Colonic mucosa (tissue), 4 donors: ENCODE results near the gene GARIN3. TPM values are rescaled to one million over a fixed set of nuclear protein-coding genes. Genes with fewer than 3 reads are reported as not detected.

ENCODE experiments used
- DNase-seq: peaks from one replicate; pipeline ENCODE4 v3.0.0-alpha.2; 2020
- H3K27ac ChIP-seq: fragments of 200-600 bp; one replicate; pipeline ENCODE4 v1.8.0; 2021
- H3K27me3 ChIP-seq: fragments of 200-600 bp; one replicate; pipeline ENCODE4 v1.8.0; 2021
- H3K36me3 ChIP-seq: fragments of 200-600 bp; one replicate; pipeline ENCODE4 v1.8.0; 2021
- H3K4me1 ChIP-seq: fragments of 200-600 bp; one replicate; pipeline ENCODE4 v1.8.0; 2021; ENCODE audit warnings: mild to moderate bottlenecking
- H3K4me3 ChIP-seq: fragments of 200-600 bp; one replicate; pipeline ENCODE4 v1.8.0; 2021
- H3K9ac ChIP-seq, 2 donors: one replicate each; pipeline ENCODE4 v1.7.0; 2013; ENCODE audit warnings: control low read depth in 2 of 2, low read depth in 2 of 2, low read length in 2 of 2
- H3K9me3 ChIP-seq: fragments of 200-600 bp; one replicate; pipeline ENCODE4 v1.8.0; 2021
- intact Hi-C: fragments of 100-400 bp; cut with DNase I; formaldehyde crosslinking; loops from one replicate; pipeline ENCODE4 v1.14.1; 2022
- total RNA-seq, 2 donors: library from RNA; stranded (reverse); fragmentation: NEBNext Ultra II Directional in 1 of 2; extraction: Animal tissue kit (Norgen Biotek cat#: 25700) in 1 of 2; gene quantifications; one replicate each; pipeline ENCODE4 v1.2.1, GENCODE V29; 2021
- TF ChIP-seq, protein P1 (sequence below): fragments of 200-600 bp; IDR thresholded peaks from one replicate; pipeline ENCODE4 v1.8.0; 2022; ENCODE audit warnings: antibody characterized with exemption, mild to moderate bottlenecking
- donor health status: healthy.
- donor health status: DM: no; HTN: no; CAD: no.
- donor health status: DM: no; HTN: no; CAD: no.

GARIN3 gene
- total RNA-seq, 2 donors from 2014 or later: not detected

DNA sequence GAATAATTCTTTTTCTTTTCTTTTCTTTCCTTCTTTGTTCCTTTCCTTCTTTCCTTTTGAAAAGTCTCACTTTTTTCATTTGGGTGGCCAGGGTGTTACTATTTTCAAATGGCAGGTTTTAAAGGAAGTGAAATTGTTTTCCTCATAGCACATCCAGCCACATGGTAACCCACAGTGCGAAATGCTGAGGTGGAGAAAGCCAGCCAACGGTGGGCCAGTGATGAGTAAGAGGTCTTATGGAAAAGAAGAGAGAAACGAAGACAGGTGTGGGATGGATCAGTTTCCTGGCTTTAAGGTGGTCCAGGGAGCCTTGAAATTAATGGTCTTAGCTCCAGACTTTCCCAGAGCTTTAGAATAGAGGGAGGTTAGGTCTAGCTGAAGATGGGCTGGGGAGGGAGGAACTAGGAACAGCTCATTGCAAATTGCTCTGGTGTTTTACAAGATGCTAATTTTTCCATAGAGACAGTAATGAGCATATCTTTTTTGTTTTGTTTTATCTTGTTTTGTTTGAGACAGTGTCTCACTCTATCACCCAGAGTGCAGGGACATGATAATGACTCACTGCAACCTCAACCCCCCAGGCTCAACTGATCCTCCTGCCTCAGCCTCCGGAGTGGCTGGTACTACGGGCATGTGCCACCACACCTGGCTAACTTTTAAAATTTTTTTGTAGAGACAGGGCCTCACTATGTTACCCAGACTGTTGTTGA is 32.4 kb upstream of the GARIN3 start:
- Histone ChIP-seq H3K27ac (no peak overlapping the region), H3K36me3 (no peaks in the 10 kb centered on the region), H3K4me1 (no peaks in the 10 kb centered on the region), H3K27me3 (no peaks in the 10 kb centered on the region), H3K9me3 (no peaks in the 10 kb centered on the region), H3K4me3 (no peak overlapping the region), H3K9ac (no peak overlapping the region)
- TF ChIP-seq, protein P1, sequence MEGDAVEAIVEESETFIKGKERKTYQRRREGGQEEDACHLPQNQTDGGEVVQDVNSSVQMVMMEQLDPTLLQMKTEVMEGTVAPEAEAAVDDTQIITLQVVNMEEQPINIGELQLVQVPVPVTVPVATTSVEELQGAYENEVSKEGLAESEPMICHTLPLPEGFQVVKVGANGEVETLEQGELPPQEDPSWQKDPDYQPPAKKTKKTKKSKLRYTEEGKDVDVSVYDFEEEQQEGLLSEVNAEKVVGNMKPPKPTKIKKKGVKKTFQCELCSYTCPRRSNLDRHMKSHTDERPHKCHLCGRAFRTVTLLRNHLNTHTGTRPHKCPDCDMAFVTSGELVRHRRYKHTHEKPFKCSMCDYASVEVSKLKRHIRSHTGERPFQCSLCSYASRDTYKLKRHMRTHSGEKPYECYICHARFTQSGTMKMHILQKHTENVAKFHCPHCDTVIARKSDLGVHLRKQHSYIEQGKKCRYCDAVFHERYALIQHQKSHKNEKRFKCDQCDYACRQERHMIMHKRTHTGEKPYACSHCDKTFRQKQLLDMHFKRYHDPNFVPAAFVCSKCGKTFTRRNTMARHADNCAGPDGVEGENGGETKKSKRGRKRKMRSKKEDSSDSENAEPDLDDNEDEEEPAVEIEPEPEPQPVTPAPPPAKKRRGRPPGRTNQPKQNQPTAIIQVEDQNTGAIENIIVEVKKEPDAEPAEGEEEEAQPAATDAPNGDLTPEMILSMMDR: no peak
- DNase-seq: no peak
- intact Hi-C loops: no loop called here

DNA sequence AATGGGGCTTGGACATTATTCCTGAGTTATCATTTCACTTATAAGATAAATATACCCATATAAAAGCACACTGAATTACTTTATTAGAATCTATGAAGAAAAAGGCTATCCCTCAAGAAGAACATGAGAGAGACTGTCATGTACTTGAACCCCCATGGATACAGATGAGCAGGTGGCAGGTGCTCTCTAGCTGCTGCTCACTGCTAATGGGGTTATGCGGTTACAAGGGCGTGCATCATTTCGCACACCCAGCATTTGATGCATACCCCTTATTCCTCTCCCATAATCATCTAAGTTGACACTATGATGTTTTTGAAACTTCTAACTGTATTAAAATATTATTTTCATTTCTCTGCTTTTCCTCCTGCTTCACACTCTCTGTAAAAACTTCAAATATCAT is 31.0 kb upstream of the GARIN3 start:
- Histone ChIP-seq H3K36me3 (no peaks in the 10 kb centered on the region), H3K9me3 (no peaks in the 10 kb centered on the region), H3K4me3 (no peak overlapping the region), H3K9ac (no peak overlapping the region), H3K27me3 (no peaks in the 10 kb centered on the region), H3K4me1 (no peaks in the 10 kb centered on the region), H3K27ac (no peak overlapping the region)
- TF ChIP-seq, protein P1: no peak
- DNase-seq: no peak
- intact Hi-C loops: no loop called here

DNA sequence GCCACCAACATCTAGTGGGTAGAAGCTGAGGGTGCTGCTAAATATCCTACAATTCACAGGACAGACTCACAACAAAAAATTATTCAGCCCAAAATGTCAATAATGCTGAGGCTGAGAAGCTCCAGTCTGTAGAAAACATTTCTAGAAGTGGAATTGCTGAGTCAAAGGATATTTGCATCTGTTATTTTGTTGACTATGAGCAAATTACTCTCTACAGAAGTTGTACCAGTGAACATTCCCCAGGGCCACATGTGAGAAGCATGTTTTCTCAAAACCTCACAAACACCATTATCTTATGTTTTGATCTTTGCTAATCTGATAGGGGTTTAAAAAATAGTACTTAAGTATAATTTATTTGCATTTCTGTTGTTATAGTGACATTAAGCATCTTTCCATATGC is 30.0 kb upstream of the GARIN3 start:
- TF ChIP-seq, protein P1: no peak
- Histone ChIP-seq H3K4me3 (no peak overlapping the region), H3K36me3 (no peaks in the 10 kb centered on the region), H3K9me3 (no peaks in the 10 kb centered on the region), H3K4me1 (no peaks in the 10 kb centered on the region), H3K9ac (no peak overlapping the region), H3K27ac (no peak overlapping the region), H3K27me3 (no peaks in the 10 kb centered on the region)
- intact Hi-C loops: no loop called here
- no peak for DNase-seq

DNA sequence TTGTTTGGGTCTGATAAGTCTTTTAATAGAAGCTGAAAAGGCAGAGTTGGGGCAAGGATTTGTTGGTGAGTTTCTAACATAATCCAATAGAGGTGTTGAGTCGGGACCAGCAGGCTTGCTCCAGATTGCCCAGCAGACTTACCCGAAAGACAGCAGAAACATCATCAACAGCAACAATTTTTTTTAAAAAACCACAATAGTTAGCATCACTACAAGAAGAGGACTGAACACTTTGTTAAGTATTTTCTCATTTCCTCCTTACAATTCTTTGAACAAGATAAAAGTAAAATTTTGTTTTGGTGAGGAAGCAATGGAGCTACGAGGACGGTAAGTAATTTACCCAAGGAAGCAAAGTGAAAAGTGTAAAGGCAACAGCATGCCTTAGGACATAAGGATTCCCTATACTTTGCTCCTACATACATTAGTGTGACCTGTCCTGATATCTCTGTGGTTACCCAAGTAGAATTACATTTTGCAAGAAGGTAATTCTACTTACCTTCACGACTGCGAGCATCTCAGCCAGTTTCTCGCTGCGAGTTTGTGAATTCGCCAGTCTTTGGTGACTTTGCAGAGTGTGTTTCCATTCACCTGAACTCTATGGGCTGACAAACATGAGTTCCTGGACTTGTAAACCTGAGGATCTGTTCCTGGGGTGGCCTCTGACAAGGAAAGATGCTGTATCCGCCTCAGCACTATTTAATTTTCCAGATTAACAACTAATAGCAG is 27.8 kb upstream of the GARIN3 start:
- no peak for DNase-seq
- Histone ChIP-seq H3K27ac (no peak overlapping the region), H3K9ac (no peak overlapping the region), H3K36me3 (no peaks in the 10 kb centered on the region), H3K4me1 (no peaks in the 10 kb centered on the region), H3K9me3 (no peaks in the 10 kb centered on the region), H3K4me3 (no peak overlapping the region), H3K27me3 (no peaks in the 10 kb centered on the region)
- TF ChIP-seq, protein P1: no peak
- intact Hi-C loops: no loop called here

DNA sequence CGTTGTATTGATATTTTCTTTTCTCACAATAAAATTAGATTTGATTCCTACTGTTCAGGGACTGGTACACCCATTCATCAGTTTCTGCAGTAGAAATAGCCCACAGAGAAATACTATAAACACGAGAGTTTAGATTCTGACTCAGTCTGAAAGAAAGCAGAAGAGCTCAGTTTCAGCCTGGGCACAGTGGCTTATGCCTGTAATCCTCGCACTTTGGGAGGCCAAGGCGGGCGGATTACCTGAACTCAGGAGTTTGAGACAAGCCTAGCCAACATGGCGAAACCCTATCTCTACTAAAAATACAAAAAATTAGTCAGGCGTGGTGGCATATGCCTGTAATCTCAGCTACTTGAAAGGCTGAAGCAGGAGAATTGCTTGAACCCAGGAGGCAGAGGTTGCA is 23.2 kb upstream of the GARIN3 start:
- TF ChIP-seq, protein P1: no peak
- intact Hi-C loops: no loop called here
- no peak overlapping the region for H3K4me3 ChIP-seq

More for the DNA sequence above, 23.2 kb upstream of the GARIN3 start:
- H3K27me3 ChIP-seq: no peaks in the 10 kb centered on the region
- no peaks in the 10 kb centered on the region for H3K36me3 ChIP-seq
- H3K4me1 ChIP-seq: no peaks in the 10 kb centered on the region
- no peak for DNase-seq
- H3K9ac ChIP-seq: no peak overlapping the region
- no peaks in the 10 kb centered on the region for H3K9me3 ChIP-seq
- H3K27ac ChIP-seq: no peak overlapping the region
